ENCODE data around the gene INF2.
"Not testable (repeated sequence)": the region's sequence is repeated elsewhere in the genome, so short reads cannot be mapped to it uniquely, and the experiment has no call there.

The INF2 gene

DNA sequence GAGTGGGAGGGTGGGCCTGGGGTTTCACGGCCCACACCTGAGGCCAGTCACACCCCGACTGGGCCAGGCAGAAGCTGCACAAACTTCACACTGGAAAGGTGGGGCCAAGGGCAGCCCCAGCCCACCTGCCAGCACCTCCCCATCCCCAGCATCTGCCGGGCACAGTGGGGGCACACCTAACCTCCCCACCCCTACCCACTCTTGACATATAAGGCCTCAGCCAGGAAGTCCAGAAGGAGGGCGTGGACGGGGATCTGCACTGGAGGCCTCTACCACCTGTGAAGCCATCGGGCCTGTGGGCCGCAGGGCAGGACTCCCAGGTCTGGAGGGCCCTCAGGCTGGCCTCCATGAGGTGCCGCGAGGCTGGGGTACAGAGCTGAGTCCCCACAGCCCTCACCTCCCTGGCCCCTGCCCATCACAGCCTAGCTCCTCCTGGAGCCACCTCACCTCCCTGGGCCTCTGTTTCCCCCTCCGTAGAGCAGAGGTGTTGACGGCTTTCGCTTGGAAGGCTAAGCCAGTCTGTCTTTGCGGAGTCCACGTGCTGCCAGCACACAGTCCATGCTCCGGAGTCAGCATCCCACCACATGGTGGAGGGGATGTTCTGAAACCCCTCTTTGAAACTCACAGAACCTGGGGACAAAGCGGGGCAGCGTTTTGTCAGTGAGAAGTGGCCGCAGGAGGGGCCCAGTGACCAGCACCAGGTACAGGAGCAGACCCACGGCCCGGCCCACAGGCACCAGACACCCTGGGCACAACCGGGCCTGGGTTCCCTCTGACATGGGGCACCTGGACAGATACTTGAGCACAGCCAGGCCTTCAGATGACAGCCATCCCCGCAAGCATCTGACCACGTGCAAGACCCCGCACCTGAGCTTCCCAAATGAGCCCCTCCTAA, 38.2 kb upstream of the INF2 start:
- no peak overlapping the region for H3K9ac ChIP-seq (ENCODE audit: low read length)
- no peak overlapping the region for H3K4me3 ChIP-seq (ENCODE audit: low read length)
- H3K27me3 ChIP-seq (ENCODE audit: control insufficient read depth, insufficient read depth, low read length) = peaks cover 7% of the 10 kb centered on the region
- no peaks in the 10 kb centered on the region for H3K4me1 ChIP-seq (ENCODE audit: control insufficient read depth, low read depth, low read length)
- peaks cover 9% of the 10 kb centered on the region for H3K9me3 ChIP-seq (ENCODE audit: control insufficient read depth, low read depth, low read length)
- H3K27ac ChIP-seq (ENCODE audit: low read length) = no peak overlapping the region
- H3K36me3 ChIP-seq (ENCODE audit: control insufficient read depth, low read depth, low read length) = no peaks in the 10 kb centered on the region

DNA sequence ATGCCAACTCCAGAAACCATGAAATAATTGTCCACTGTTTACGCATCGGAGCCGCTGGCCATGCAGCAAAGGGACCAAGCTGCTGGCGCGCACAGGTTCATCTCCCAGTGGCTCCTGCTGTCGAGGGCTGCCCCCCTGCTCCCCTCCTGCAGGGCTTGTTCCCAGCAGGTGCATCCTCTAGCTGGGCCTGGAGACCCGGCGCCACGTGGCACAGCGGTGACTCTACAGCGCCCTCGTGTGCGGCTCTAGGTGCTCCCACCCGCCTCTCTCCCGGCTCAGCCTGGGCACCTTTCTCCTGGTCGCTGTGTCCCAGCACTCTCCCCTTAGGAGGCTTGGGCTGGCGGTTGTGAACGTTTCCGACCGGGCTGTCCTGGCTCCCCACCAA, 37.5 kb upstream of the INF2 start:
- no peak overlapping the region for H3K9ac ChIP-seq (ENCODE audit: low read length)
- no peak overlapping the region for H3K27ac ChIP-seq (ENCODE audit: low read length)

DNA sequence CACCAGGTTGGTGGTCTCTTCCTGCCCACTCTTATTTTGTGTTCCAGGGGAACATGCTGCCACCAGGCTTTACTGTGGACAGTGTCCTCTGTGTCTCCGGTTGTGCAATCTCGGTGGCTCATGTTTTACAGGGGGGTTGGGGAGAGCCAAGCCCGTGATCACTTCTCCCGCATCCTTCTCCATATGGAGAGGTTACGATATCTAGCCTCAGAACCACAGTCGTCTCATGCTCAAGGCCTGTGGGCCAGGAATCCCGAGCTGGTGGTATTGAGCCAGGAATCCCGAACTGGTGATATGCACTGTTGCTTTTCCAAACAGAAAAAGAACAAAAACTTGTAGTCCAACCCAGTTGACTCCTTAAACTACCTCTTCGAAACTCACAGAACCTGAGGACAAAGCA, 37.0 kb upstream of the INF2 start:
- peaks cover 9% of the 10 kb centered on the region for H3K9me3 ChIP-seq (ENCODE audit: control insufficient read depth, low read depth, low read length)
- no peak overlapping the region for H3K9ac ChIP-seq (ENCODE audit: low read length)
- no peak overlapping the region for H3K4me3 ChIP-seq (ENCODE audit: low read length)
- H3K4me1 ChIP-seq (ENCODE audit: control insufficient read depth, low read depth, low read length) = no peaks in the 10 kb centered on the region
- peaks cover 7% of the 10 kb centered on the region for H3K27me3 ChIP-seq (ENCODE audit: control insufficient read depth, insufficient read depth, low read length)
- H3K36me3 ChIP-seq (ENCODE audit: control insufficient read depth, low read depth, low read length) = no peaks in the 10 kb centered on the region
- H3K27ac ChIP-seq (ENCODE audit: low read length) = no peak overlapping the region

More for the DNA sequence above, 37.5 kb upstream of the INF2 start:
- no peaks in the 10 kb centered on the region for H3K36me3 ChIP-seq (ENCODE audit: control insufficient read depth, low read depth, low read length)
- H3K27me3 ChIP-seq (ENCODE audit: control insufficient read depth, insufficient read depth, low read length) = peaks cover 7% of the 10 kb centered on the region
- no peaks in the 10 kb centered on the region for H3K4me1 ChIP-seq (ENCODE audit: control insufficient read depth, low read depth, low read length)
- H3K4me3 ChIP-seq (ENCODE audit: low read length) = no peak overlapping the region
- H3K9me3 ChIP-seq (ENCODE audit: control insufficient read depth, low read depth, low read length) = peaks cover 9% of the 10 kb centered on the region

DNA sequence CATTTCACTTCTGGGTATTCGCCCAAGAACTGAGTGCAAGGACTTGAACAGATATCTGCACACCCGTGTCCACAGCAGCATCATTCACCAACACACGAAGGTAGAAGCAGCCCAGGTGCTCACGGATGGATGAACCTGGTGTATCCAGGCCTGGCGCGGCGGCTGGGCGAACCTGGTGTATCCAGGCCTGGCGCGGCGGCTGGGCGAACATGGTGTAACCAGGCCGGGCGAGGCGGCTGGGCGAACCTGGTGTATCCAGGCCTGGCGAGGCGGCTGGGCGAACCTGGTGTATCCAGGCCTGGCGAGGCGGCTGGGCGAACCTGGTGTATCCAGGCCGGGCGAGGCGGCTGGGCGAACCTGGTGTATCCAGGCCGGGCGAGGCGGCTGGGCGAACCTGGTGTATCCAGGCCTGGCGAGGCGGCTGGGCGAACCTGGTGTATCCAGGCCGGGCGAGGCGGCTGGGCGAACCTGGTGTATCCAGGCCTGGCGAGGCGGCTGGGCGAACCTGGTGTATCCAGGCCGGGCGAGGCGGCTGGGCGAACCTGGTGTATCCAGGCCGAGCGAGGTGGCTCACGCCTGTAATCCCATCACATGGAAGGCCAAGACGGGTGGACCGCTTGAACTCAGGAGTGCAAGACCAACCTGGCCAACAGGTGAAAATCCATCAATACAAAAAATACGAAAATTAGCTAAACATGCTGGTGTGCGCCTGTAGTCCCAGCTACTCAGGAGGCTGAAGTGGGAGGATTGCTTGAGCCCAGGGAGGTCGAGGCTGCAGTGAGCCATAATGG, 36.1 kb upstream of the INF2 start:
- H3K9ac ChIP-seq (ENCODE audit: low read length); H3K4me3 ChIP-seq (ENCODE audit: low read length); H3K27me3 ChIP-seq (ENCODE audit: control insufficient read depth, insufficient read depth, low read length); H3K36me3 ChIP-seq (ENCODE audit: control insufficient read depth, low read depth, low read length); H3K9me3 ChIP-seq (ENCODE audit: control insufficient read depth, low read depth, low read length); H3K27ac ChIP-seq (ENCODE audit: low read length); H3K4me1 ChIP-seq (ENCODE audit: control insufficient read depth, low read depth, low read length): not testable (repeated sequence)

DNA sequence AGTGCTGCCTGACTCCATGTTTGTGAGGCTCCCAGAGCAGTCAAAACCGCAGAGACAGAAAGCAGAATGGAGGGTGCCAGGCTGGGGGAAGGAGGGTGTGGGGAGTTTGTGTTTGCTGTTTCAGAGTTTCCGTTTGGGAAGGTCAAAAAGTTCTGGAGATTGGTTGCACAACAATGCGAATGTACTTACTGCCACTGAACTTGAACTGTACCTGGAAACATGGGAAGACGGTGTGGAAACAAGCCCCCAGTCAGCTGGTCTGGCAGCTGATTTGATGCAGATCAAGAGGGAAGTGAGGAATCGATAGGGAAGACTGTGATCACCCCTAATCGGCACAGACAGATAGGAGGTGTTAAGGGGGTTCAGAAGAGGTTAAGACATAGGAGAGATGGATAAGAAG, 35.3 kb upstream of the INF2 start:
- Histone ChIP-seq H3K4me3 (ENCODE audit: low read length) (no peak overlapping the region), H3K4me1 (ENCODE audit: control insufficient read depth, low read depth, low read length) (no peaks in the 10 kb centered on the region), H3K27me3 (ENCODE audit: control insufficient read depth, insufficient read depth, low read length) (peaks cover 7% of the 10 kb centered on the region), H3K27ac (ENCODE audit: low read length) (no peak overlapping the region), H3K36me3 (ENCODE audit: control insufficient read depth, low read depth, low read length) (no peaks in the 10 kb centered on the region), H3K9ac (ENCODE audit: low read length) (no peak overlapping the region), H3K9me3 (ENCODE audit: control insufficient read depth, low read depth, low read length) (peaks cover 9% of the 10 kb centered on the region)

DNA sequence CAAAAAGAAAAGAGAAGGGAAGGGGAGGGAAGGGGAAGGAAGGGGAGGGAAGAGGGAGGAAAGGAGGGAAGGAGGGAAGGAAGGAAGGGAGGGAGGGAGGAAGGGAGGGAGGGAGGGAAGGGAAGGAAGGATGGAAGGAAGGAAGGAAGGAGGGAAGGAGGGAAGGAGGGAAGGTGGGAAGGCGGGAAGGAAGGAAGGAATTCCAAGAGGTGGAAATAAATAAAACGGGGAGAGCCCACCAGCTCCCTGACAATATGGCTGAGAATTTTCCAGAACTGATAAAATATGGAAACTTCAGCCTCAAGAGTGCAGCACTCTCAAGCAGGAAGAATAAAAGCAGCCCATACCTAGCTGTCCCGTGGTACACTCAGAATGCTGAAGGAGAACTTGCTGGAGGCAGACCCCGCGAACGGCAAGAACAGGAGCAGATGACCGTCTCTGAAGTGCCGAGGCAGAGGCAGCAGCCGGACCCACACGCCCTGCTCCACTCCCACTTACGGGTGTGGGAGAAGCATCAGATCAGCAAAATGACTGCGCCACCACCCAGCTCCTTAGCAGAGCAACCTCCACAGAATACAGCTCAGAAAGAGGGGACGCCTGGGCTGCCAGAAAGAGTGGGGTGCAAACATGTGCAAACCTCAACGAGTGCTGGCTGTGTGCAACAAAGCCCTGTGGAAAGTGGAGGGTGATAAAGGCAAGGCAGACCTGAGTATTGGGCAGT, 34.1 kb upstream of the INF2 start:
- no peaks in the 10 kb centered on the region for H3K4me1 ChIP-seq (ENCODE audit: control insufficient read depth, low read depth, low read length)
- no peak overlapping the region for H3K4me3 ChIP-seq (ENCODE audit: low read length)
- peaks cover 9% of the 10 kb centered on the region for H3K9me3 ChIP-seq (ENCODE audit: control insufficient read depth, low read depth, low read length)
- no peaks in the 10 kb centered on the region for H3K36me3 ChIP-seq (ENCODE audit: control insufficient read depth, low read depth, low read length)
- no peak overlapping the region for H3K27ac ChIP-seq (ENCODE audit: low read length)
- no peaks in the 10 kb centered on the region for H3K27me3 ChIP-seq (ENCODE audit: control insufficient read depth, insufficient read depth, low read length)
- H3K9ac ChIP-seq (ENCODE audit: low read length) = no peak overlapping the region

DNA sequence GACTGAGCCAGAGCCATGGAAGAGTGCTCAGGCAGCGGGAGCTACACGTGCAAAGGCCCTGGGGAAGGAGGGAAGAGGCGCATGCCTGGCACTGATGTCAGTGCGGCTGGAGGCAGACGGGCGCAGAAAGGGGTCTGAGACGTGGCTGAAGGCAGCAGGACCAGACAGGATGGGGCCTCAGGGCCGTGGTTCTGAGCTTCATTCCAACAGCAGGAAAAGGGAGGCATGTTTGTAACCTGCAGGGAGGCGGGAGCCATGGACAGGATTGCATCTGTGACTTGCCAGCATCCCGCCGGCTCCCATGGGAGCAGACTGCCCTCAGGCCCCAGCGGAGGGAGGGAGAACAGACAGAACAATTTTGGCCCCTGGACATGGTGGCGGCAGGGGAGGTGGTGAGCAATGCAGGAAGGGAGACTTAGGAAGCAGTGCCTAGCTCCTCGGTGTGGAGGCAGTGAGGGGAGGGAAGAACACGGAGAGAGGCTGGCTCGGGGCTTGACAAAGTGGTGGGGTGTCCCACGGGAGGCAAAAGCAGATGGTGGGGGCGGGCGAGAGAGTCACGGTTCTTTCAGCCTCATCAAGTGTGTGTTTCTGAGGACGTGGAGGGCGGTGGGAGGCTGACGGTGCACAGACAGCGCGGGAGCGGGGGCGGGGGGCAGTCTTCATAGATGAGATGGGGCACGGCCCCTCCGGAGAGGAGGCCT, 33.3 kb upstream of the INF2 start:
- Histone ChIP-seq H3K27me3 (ENCODE audit: control insufficient read depth, insufficient read depth, low read length) (no peaks in the 10 kb centered on the region), H3K36me3 (ENCODE audit: control insufficient read depth, low read depth, low read length) (no peaks in the 10 kb centered on the region), H3K4me3 (ENCODE audit: low read length) (no peak overlapping the region), H3K27ac (ENCODE audit: low read length) (no peak overlapping the region), H3K9me3 (ENCODE audit: control insufficient read depth, low read depth, low read length) (peaks cover 10% of the 10 kb centered on the region), H3K4me1 (ENCODE audit: control insufficient read depth, low read depth, low read length) (no peaks in the 10 kb centered on the region), H3K9ac (ENCODE audit: low read length) (no peak overlapping the region)

DNA sequence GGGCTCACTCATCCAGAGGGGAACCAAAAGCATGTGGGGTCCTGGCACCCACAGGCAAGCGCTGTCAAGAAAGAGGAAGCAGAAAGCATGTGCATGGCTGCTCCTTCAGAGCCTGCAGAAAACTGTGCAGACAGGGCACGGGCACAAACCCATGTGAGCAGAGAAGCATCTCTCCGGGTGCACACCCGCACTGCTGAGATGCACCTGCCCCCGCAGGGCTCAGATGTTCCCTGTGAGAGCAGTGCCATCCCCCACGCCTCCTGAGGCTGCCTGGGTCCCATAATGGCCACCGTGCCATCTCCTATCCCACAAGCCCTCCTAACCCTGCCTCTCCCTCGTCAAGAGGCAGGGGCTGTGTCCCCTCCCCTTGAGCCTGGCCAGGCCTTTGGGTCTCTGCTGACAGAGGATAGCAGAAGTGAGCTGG, 32.3 kb upstream of the INF2 start:
- Histone ChIP-seq H3K9ac (ENCODE audit: low read length) (no peak overlapping the region), H3K27me3 (ENCODE audit: control insufficient read depth, insufficient read depth, low read length) (no peaks in the 10 kb centered on the region), H3K4me1 (ENCODE audit: control insufficient read depth, low read depth, low read length) (no peaks in the 10 kb centered on the region), H3K4me3 (ENCODE audit: low read length) (no peak overlapping the region), H3K36me3 (ENCODE audit: control insufficient read depth, low read depth, low read length) (no peaks in the 10 kb centered on the region), H3K9me3 (ENCODE audit: control insufficient read depth, low read depth, low read length) (peaks cover 13% of the 10 kb centered on the region), H3K27ac (ENCODE audit: low read length) (no peak overlapping the region)

DNA sequence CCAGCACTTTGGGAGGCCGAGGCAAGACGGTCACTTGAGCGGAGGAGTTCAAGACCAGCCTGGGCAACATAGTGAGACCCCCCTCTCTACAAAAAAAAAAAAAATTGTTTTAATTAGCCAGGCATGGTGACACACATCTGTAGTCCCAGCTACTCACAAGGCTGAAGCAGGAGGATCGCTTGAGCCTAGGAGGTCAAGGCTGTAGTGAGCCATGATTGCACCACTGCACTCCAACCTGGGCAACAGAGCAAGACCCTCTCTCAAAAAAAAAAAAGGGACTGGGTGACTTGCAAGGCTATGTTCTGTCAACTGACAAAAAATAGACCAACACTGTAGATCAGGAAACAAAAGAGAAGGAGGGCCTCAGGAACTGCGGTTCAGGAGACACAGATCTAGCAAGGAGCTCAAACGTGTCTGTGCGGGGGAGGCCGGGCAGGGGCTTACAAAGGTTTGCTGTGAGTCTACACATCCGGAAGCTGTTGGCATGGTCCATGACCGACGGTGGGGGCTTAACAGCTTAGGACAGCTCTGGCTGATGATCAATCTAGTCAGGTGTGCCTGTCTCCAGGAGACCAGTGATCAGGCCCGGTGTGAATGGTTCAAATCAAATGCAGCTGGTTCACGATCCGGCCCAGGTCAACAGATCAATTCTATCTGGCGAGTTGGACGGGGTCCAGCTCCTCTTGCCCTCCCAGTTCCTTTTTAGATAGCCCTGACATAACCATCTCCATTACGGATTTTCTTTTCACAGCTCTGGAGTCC, 31.7 kb upstream of the INF2 start:
- H3K27ac ChIP-seq (ENCODE audit: low read length) = no peak overlapping the region
- no peak overlapping the region for H3K4me3 ChIP-seq (ENCODE audit: low read length)
- H3K4me1 ChIP-seq (ENCODE audit: control insufficient read depth, low read depth, low read length) = no peaks in the 10 kb centered on the region
- no peaks in the 10 kb centered on the region for H3K27me3 ChIP-seq (ENCODE audit: control insufficient read depth, insufficient read depth, low read length)
- H3K9me3 ChIP-seq (ENCODE audit: control insufficient read depth, low read depth, low read length) = peaks cover 10% of the 10 kb centered on the region
- H3K36me3 ChIP-seq (ENCODE audit: control insufficient read depth, low read depth, low read length) = no peaks in the 10 kb centered on the region
- H3K9ac ChIP-seq (ENCODE audit: low read length) = no peak overlapping the region

DNA sequence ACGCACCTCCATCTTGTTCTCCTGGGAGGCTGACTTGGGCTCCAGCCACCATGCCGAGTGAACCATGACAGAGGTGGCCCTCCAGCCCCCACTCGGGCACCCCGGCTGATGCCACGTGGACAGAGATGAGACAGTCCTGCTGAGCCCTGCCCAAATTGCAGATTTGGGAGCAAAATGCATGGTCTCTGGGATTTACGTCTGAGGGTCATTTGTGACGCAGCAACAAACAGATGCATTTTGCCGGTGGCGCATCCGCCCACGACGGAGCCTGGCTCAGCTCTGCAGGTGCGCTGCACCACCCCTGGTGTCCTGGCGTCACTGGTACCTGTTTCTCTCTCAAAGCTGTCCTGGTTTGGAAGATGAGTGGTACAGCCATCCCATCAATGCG, 31.1 kb upstream of the INF2 start:
- H3K4me1 ChIP-seq (ENCODE audit: control insufficient read depth, low read depth, low read length) = no peaks in the 10 kb centered on the region
- H3K27ac ChIP-seq (ENCODE audit: low read length) = no peak overlapping the region
- H3K4me3 ChIP-seq (ENCODE audit: low read length) = no peak overlapping the region
- H3K9me3 ChIP-seq (ENCODE audit: control insufficient read depth, low read depth, low read length) = peaks cover 8% of the 10 kb centered on the region
- no peaks in the 10 kb centered on the region for H3K27me3 ChIP-seq (ENCODE audit: control insufficient read depth, insufficient read depth, low read length)
- H3K9ac ChIP-seq (ENCODE audit: low read length) = no peak overlapping the region
- no peaks in the 10 kb centered on the region for H3K36me3 ChIP-seq (ENCODE audit: control insufficient read depth, low read depth, low read length)

All from iPS-18a (cell line).